Keratinocyte (primary cell): ENCODE measurements around the gene ADCY10.

Source experiments
- EZH2 ChIP-seq: IDR thresholded peaks from one replicate; pipeline ENCODE4 v1.6.1; 2012; ENCODE audit warnings: inconsistent platforms, mild to moderate bottlenecking, low read length, moderate library complexity
- TF ChIP-seq, protein P1 (sequence below), 3 experiments: IDR thresholded peaks in 1 of 3; conservative IDR thresholded peaks in 1 of 3; optimal IDR thresholded peaks in 1 of 3; 2 replicates in 2 of 3; 3 replicates in 1 of 3; pipeline versions ENCODE3 to v1.5.1; 2011; ENCODE audit warnings: low read length in 3 of 3, mild to moderate bottlenecking in 3 of 3, moderate library complexity in 2 of 3, control low read depth in 1 of 3, inconsistent platforms in 1 of 3; ENCODE audit not compliant: insufficient read depth in 2 of 3; ENCODE audit errors: extremely low read depth in 1 of 3

DNA sequence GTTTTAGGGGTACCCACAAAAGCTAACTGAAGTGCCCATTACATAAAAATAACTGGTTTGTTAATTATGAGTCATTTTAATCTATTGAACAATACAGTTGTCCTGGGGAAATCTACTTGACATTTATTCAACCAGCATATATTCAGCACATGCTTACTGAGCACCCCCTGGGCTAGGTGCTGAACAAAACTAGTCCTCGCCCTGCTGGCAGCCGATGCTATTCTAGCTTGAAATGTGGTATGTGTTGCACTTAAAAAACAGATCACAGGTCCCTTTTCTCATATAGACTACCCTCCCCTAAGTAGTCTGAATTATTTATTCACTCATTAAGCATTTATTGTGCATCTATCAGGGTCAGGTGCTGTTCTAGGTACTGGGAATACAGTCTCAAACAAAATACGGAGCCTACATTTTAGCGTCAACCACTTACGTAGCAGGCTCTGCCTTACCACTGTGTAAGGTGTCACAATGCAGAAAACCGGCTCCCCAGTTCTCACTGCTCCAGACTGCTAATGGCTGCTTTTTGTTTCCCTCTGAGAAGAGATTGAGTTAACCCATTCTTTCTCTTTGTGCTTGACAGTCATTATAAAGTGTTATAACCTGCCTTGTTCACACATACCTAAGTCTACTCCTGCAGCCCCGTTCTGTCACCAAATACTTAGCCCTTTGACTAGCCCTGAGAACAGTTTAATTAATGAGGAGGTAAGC lies 57.1 kb downstream of the ADCY10 start:
- no peak for TF ChIP-seq EZH2
- TF ChIP-seq, protein P1, sequence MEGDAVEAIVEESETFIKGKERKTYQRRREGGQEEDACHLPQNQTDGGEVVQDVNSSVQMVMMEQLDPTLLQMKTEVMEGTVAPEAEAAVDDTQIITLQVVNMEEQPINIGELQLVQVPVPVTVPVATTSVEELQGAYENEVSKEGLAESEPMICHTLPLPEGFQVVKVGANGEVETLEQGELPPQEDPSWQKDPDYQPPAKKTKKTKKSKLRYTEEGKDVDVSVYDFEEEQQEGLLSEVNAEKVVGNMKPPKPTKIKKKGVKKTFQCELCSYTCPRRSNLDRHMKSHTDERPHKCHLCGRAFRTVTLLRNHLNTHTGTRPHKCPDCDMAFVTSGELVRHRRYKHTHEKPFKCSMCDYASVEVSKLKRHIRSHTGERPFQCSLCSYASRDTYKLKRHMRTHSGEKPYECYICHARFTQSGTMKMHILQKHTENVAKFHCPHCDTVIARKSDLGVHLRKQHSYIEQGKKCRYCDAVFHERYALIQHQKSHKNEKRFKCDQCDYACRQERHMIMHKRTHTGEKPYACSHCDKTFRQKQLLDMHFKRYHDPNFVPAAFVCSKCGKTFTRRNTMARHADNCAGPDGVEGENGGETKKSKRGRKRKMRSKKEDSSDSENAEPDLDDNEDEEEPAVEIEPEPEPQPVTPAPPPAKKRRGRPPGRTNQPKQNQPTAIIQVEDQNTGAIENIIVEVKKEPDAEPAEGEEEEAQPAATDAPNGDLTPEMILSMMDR (optimal IDR thresholded peaks at IDR 0.05 in 1 of 3, IDR thresholded peaks at IDR 0.05 in 1 of 3, conservative IDR thresholded peaks at IDR 0.05 in 1 of 3; ENCODE audit: extremely low read depth in 1 of 3, insufficient read depth in 2 of 3, low read length in 3 of 3): no peak
